HG03469 (cell line): ENCODE results near the gene ADGRF4.

Source experiments
- ATAC-seq: cut with Tn5 transposase; IDR thresholded peaks from one replicate; pipeline ENCODE4 v1.9.1; 2021; ENCODE audit warnings: mild to moderate bottlenecking, moderate library complexity, moderate number of reproducible peaks; ENCODE audit not compliant: unreplicated experiment

Gene ADGRF4

GRCh38 chr6:47698342-47698787, at the start of gene ADGRF4:
Gene ADGRF4 (plus strand): TSS chr6:47698580. CDS start chr6:47707246, 8,666 bp downstream.
- ATAC-seq: no peak

DNA sequence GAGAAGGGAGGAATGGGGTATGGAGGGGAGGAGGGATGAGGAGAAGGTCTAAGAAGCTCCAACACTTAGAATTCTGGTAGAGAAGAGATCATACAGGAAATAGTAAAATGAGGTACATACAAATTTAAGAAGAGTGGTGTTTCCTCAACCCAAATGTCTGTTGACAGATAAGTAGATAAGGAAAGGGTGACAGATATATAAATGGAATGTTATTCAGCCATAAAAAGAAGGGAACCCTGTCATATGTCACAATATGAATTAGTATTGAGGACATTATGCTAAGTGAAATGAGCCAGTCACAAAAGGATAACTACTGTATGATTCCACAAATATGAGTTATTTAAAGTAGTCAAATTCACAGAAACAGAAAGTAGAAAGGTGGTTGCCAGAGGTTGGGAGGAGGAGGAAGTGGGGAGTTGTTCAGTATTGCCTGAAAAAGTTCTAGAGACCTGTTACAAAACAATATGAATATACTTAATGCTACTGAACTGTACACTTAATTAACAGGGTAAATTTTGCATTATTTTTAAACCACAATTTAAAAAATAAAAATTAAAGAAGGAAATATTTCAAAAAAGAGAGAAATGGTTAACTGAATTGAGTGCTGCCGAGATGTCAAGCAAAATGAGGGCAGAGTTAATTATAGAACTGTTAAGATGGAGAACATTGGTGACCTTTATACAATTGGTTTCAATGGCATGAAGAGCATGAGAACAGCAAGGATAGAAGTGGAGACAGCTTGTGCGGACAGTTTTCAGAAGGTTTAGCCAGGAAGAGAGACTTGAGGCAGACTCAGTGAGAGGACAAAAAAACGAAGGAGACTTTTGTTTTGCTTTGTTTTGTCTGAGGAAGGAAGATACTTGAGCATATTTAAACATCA, 47.6 kb upstream of the ADGRF4 start:
- no peak for ATAC-seq

GRCh38 chr6:47651505-47651944, 46.9 kb upstream of the ADGRF4 start:
- no peak for ATAC-seq

DNA sequence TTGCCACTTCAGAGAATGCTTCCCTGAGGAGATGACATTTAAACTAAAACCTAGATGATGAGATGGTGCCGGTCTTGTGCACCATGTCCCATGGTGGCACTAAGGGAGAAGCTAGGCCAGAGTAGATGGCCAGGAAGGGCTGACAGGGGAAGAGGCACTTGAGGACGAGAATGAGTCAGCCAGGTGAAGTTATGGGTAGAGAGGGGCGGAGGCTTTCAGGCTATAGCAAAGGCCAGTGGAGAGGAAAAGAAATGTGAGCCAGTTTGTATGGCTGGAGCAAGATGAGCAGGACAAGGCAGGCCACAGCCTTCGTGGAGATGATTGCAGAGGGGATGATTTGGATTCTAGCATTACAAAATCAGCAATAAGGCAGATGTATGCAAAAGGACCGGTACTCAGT, 44.7 kb upstream of the ADGRF4 start:
- ATAC-seq: no peak

GRCh38 chr6:47654255-47654654, 44.1 kb upstream of the ADGRF4 start:
- no peak for ATAC-seq

DNA sequence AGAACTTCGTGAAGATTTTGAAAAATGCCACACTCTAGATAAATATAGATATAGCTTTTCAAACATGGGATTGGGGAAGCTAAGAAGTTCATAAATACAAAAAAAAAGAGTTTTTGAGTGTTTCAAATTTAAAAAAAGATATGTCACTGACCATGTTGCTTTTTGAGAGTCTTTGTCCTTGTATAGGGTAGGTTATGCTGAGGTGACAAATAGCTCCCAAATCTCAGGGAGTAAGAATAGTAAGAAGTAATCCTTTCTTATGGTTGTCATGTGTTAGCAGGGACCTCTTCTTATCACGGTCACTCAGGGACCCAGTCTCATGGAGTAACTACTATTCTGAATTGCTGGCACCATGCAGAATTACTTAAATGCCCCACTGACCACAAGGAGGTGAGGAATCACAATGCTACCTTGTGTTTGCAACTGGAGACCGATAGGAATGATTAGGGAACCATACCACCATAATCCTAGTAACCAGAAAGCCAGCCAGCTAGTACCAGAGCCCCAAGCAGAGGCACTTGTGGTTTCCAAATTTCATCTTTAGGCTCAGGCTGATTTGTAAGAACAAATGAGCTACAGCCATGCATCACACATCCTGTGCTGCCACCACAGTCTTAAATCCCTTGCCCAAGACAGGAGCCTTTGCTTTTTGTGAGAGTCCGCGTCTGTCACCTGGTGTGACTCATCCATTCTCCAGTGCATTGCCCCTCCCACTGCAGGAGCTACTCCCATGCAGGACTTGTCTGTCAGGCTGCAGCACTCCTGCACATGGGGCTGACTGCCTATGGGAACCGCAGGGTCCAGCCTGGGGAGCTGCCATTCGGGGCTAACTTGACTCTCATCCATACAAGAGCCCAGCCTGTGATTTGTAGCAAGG, 42.4 kb upstream of the ADGRF4 start:
- ATAC-seq: no peak

DNA sequence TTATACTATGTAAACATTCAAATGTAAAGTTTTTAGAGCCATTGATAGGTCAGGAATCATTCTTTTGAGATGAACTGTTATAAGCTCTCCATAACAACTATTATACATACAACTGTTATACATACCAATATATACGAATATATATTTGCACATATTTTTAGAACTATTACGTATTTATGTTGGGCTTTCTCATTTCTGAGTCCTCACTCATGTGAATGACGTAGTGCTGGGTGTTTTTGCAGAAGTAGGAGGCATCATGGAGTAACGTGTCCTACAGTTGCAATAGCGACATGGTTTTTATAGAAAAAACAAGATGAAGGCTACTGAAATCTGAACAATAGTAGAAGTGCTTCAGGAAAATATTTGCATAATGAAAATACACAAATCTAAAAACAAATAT, 36.4 kb upstream of the ADGRF4 start:
- ATAC-seq: no peak

GRCh38 chr6:47663462-47664216, 34.7 kb upstream of the ADGRF4 start:
- no peak for ATAC-seq

DNA sequence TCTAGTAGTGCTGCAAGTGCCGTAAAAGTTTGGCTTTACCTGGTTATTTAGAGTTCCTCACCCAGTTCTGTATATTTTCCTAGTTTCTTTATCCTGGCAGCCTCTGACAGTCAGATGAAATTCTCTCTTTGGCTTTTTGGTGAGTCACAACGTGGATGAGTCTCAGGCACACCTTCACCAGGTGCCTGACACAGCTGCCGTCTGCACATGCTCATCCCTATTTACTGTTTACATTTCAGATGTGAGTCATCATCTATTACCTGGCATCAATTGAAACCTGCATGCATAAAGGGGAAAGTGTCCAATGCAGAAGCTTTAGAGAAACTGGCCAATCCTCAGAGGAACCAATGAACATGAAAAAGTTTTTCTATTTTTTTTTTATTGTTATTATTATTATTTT, 33.3 kb upstream of the ADGRF4 start:
- ATAC-seq: no peak

DNA sequence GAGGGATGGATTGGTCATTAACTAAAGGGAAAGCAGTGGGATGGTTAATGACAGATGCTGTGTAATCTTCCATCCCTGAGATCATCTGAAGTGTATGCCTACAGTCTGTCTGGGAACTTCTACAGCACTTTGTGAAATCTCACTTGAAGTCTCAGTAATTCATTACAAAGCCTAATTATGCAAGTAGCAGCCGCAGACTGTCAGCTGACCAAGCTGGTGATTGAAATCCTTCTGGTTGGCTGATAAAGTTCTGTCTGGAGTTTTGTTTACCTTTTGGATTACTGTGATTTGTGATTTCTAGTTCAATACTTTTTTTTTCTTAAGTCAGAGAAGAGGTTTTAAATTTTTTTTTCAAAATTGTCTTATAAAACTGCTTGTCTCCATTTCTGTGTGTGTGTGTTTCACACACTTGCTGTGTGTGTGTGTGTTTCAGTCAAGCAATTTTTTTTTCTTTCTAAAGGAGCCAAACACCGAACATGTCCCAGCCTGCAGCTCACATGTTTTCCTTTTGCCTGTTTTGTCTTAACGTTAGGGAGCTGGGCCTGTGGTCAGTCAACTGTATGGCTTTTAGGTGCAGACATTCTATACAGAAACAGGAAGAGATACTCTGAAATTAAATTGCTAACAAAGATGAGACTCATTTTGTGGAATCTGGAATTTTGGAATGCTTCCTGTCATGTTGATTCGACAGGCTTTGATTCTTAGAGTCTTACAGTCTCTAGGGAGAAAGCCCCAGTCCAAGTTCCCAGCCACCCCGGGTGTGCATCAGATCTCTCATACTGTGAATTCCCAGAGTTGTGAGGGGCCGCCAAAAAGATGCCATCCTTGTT, 28.5 kb upstream of the ADGRF4 start:
- no peak for ATAC-seq

DNA sequence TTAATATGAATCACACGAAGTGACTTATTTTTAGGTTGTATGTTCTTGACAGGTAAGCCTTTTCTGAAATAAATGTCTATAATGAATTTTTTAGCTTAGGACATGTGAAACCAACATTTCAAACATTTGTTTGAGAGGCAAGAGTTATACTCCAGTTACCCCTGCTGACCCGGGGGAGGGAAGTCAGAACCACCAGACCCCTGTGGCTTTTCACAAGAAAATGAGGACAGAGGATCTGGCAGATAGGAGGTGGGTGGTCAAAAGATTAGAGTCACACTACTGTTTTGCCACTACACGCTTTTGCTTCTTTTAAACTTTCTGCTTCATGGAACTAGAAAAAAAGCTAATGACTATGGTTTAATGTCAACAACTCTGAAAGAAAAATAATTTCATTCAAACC, 27.5 kb upstream of the ADGRF4 start:
- no peak for ATAC-seq

DNA sequence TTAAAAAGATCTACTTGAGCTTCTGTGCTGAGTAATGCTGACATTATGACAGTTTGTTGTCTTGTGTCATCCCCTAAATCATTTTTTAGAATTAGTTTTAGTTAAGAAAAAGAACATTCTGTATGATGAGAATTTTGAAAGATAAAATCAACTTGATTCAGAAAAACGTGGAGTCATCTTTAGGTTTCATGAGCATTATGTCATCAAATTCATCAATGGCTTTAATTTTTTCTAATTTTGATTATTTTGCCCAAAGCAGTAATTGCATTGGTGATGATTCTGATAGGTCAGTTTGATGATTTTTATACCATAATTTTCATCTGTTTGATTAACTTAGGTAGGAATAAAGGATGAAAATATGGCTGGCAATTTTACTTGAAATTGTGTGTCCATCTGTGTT, 26.6 kb upstream of the ADGRF4 start:
- ATAC-seq: no peak

DNA sequence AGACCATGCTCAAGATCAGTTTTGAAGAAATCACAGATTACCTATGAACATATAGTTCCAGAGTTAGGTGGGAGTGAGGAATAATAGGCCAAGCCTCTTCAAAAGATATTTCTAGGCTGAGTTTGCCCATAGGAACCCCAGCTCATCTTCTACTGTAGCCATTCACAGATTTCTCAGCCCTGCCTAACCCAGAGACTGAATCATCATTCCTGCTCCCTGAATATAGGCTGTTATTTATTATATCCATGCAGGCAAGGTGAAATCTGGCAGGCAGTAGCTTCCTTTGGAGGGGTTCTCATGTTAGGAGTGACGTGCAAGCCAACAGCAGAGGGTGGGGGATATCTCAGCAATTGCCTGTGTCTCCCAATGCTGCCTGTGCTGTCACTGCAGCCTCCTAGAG, 25.6 kb upstream of the ADGRF4 start:
- no peak for ATAC-seq

GRCh38 chr6:47674673-47675072, 23.7 kb upstream of the ADGRF4 start:
- ATAC-seq: no peak

DNA sequence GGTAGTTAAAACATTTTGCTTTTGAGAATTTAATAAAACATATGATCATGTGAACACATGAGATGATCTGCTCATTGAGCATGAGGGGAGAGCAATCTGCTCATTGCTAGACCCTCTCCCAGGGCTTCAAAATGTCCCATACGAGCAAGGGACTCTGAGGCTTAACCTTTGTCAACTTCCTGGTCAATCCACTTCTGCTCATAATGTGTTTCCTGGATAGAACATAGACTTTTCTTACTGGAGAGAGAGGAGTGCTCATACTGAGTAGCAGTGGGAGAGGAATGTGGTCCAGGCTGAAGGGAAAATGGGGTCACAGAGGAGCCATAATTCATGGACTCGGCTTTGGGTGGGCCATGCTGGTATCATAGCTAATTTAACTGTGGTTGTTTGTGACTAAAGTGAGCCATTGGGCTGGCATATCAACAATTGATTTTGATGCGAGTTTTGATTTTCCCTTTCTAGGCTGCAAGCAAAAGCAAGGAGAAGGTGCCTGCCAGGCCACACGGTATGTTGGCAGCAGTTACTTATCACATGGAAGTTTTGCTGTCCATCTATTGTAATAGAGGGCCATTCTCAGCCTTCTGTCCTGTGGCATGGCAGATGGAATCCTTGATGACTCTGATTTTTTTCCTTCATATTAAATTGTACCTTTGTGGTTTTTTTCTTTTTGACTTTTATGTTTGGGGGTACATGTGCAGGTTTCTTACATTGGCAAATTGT, 20.8 kb upstream of the ADGRF4 start:
- no peak for ATAC-seq

DNA sequence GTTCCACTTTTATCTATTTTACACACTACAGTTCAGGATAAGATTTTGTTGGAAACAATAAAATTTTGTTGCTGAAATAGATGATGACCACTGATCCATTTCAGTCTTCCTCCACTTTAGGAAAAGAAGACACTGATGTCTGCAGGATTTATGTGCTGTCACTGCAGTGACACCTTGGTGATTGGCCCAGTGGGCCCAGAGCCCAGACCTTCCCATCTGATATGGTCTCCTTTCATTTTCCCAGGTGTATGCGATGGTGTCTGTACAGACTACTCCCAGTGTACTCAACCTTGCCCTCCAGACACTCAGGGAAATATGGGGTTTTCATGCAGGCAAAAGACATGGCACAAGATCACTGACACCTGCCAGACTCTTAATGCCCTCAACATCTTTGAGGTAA, 19.6 kb upstream of the ADGRF4 start:
- no peak for ATAC-seq

GRCh38 chr6:47679322-47679906, 19.0 kb upstream of the ADGRF4 start:
- ATAC-seq: no peak

DNA sequence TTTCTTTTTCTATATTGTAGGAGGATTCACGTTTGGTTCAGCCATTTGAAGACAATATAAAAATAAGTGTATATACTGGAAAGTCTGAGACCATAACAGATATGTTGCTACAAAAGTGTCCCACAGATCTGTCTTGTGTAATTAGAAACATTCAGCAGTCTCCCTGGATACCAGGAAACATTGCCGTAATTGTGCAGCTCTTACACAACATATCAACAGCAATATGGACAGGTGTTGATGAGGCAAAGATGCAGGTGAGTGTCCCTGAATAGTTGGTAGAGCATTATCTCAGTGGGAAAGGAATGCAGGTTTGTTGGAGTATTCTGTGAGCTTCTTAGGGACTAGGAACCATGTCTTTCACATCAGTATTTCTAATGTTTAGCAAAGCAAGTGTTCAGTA, 18.3 kb upstream of the ADGRF4 start:
- no peak for ATAC-seq

GRCh38 chr6:47680724-47681123, 17.7 kb upstream of the ADGRF4 start:
- no peak for ATAC-seq
